Measurements from ENCODE around the gene LEPR.
A peak's percentile ranks its signal among the peaks of the same experiment; 100 is the strongest.

Gene LEPR

GRCh38 chr1:65456481-65456880 is 36.0 kb downstream of the LEPR start:
- Histone ChIP-seq H3K4me3 (ENCODE audit: low read depth, low read length, poor library complexity, severe bottlenecking) (no peak overlapping the region), H3K27me3 (ENCODE audit: insufficient read depth, low read length) (no peaks in the 10 kb centered on the region), H3K36me3 (ENCODE audit: insufficient read depth, low read length) (no peaks in the 10 kb centered on the region), H3K9me3 (ENCODE audit: low read length) (no peaks in the 10 kb centered on the region), H3F3A (ENCODE audit: insufficient read depth, low read length) (no peaks in the 10 kb centered on the region), H3K4me1 (ENCODE audit: insufficient read depth, low read length, severe bottlenecking) (no peaks in the 10 kb centered on the region), H2AFZ (ENCODE audit: low read length) (no peak overlapping the region), H3K79me2 (ENCODE audit: insufficient read depth, low read length) (no peaks in the 10 kb centered on the region), H4K20me1 (ENCODE audit: insufficient read depth, low read length) (no peaks in the 10 kb centered on the region), H3K9me2 (ENCODE audit: low read depth, low read length) (no peaks in the 10 kb centered on the region), H3K9ac (ENCODE audit: low read length) (no peak overlapping the region), H3K4me2 (ENCODE audit: low read length) (no peak overlapping the region), H3K27ac (ENCODE audit: low read depth, low read length, poor library complexity, severe bottlenecking) (no peak overlapping the region)
- TF ChIP-seq EZH2 (IDR thresholded peaks at IDR 0.05; ENCODE audit: borderline replicate concordance, low read length) (no peak), CTCF (IDR thresholded peaks at IDR 0.05; ENCODE audit: low read length) (no peak)

GRCh38 chr1:65457868-65458267 is 37.4 kb downstream of the LEPR start:
- Histone ChIP-seq H3K79me2 (ENCODE audit: insufficient read depth, low read length) (no peaks in the 10 kb centered on the region), H3K27ac (ENCODE audit: low read depth, low read length, poor library complexity, severe bottlenecking) (no peak overlapping the region), H3K36me3 (ENCODE audit: insufficient read depth, low read length) (no peaks in the 10 kb centered on the region), H4K20me1 (ENCODE audit: insufficient read depth, low read length) (no peaks in the 10 kb centered on the region), H3K9ac (ENCODE audit: low read length) (no peak overlapping the region), H3K4me2 (ENCODE audit: low read length) (no peak overlapping the region), H3K27me3 (ENCODE audit: insufficient read depth, low read length) (no peaks in the 10 kb centered on the region), H3F3A (ENCODE audit: insufficient read depth, low read length) (no peaks in the 10 kb centered on the region), H3K9me3 (ENCODE audit: low read length) (no peaks in the 10 kb centered on the region), H3K4me3 (ENCODE audit: low read depth, low read length, poor library complexity, severe bottlenecking) (no peak overlapping the region), H3K9me2 (ENCODE audit: low read depth, low read length) (no peaks in the 10 kb centered on the region), H3K4me1 (ENCODE audit: insufficient read depth, low read length, severe bottlenecking) (no peaks in the 10 kb centered on the region), H2AFZ (ENCODE audit: low read length) (no peak overlapping the region)
- TF ChIP-seq CTCF (IDR thresholded peaks at IDR 0.05; ENCODE audit: low read length) (no peak), EZH2 (IDR thresholded peaks at IDR 0.05; ENCODE audit: borderline replicate concordance, low read length) (no peak)

- TF ChIP-seq CTCF (IDR thresholded peaks at IDR 0.05; ENCODE audit: low read length) (no peak), EZH2 (IDR thresholded peaks at IDR 0.05; ENCODE audit: borderline replicate concordance, low read length) (no peak)
- Histone ChIP-seq H3K4me3 (ENCODE audit: low read depth, low read length, poor library complexity, severe bottlenecking) (no peak overlapping the region), H3K9ac (ENCODE audit: low read length) (no peak overlapping the region), H3K9me2 (ENCODE audit: low read depth, low read length) (no peaks in the 10 kb centered on the region), H2AFZ (ENCODE audit: low read length) (peak overlapping the region; percentile 14; the same call in 1 of the 2 replicates), H3K9me3 (ENCODE audit: low read length) (no peaks in the 10 kb centered on the region), H3K4me1 (ENCODE audit: insufficient read depth, low read length, severe bottlenecking) (no peaks in the 10 kb centered on the region), H3K4me2 (ENCODE audit: low read length) (no peak overlapping the region), H3F3A (ENCODE audit: insufficient read depth, low read length) (no peaks in the 10 kb centered on the region), H3K36me3 (ENCODE audit: insufficient read depth, low read length) (no peaks in the 10 kb centered on the region), H3K27me3 (ENCODE audit: insufficient read depth, low read length) (no peaks in the 10 kb centered on the region), H3K79me2 (ENCODE audit: insufficient read depth, low read length) (no peaks in the 10 kb centered on the region), H3K27ac (ENCODE audit: low read depth, low read length, poor library complexity, severe bottlenecking) (no peak overlapping the region), H4K20me1 (ENCODE audit: insufficient read depth, low read length) (no peaks in the 10 kb centered on the region)
These were observed 38.4 kb downstream of the LEPR start for GRCh38 chr1:65458730-65459396.
